ENCODE measurements around the gene KLK14. TPM values are rescaled to one million over a fixed set of nuclear protein-coding genes. Genes with fewer than 3 reads are reported as not detected.

The KLK14 gene
- total RNA-seq, 2 experiments from 2014 or later: 0.22 TPM; not detected in 1

GRCh38 chr19:51102991-51103390 lies 20.3 kb upstream of the KLK14 start:
- no peaks in the 10 kb centered on the region for H3K27me3 Mint-ChIP-seq
- H3K4me1 ChIP-seq (ENCODE audit: insufficient read depth, low read length): peaks cover 31% of the 10 kb centered on the region
- peaks cover 49% of the 10 kb centered on the region for H3K4me1 Mint-ChIP-seq (ENCODE audit: low read depth)
- no peaks in the 10 kb centered on the region for H3K9me3 ChIP-seq (ENCODE audit: control insufficient read depth in 1 of 2, insufficient read depth in 1 of 2, low read length in 2 of 2)
- no peak for ATAC-seq (ENCODE audit: poor library complexity)
- intact Hi-C loops (cut with DNase I, micrococcal nuclease): loop anchor here in 1 of 2 experiments (10.0 kb wide), 2 partner anchors 602 to 1078 kb away; partner anchors contain the start of genes VRK3 and ZNF473
- H3K27me3 ChIP-seq (ENCODE audit: control insufficient read depth in 1 of 2, insufficient read depth in 2 of 2, low read length in 2 of 2): no peaks in the 10 kb centered on the region
- ChIA-PET POLR2A (no interaction called here), CTCF (no interaction called here)
- DNase-seq: no peak
- H3K27ac Mint-ChIP-seq: no peak overlapping the region
- TF ChIP-seq CTCF (IDR thresholded peaks at IDR 0.05): no peak
- H3K4me3 ChIP-seq (ENCODE audit: low read length): no peak overlapping the region
- no peaks in the 10 kb centered on the region for H3K9me3 Mint-ChIP-seq
- H3K36me3 Mint-ChIP-seq (ENCODE audit: low read depth): peaks cover 57% of the 10 kb centered on the region
- H3K27ac ChIP-seq (ENCODE audit: low read depth in 1 of 2, low read length in 2 of 2): no peak overlapping the region
- no peak overlapping the region for H3K4me3 Mint-ChIP-seq
- peaks cover 36% of the 10 kb centered on the region for H3K36me3 ChIP-seq (ENCODE audit: insufficient read depth, low read length)

GRCh38 chr19:51101171-51101865 lies 18.6 kb upstream of the KLK14 start:
- peaks cover 73% of the 10 kb centered on the region for H3K36me3 Mint-ChIP-seq (ENCODE audit: low read depth)
- H3K4me1 Mint-ChIP-seq (ENCODE audit: low read depth): peaks cover 47% of the 10 kb centered on the region

GRCh38 chr19:51100601-51101000 lies 17.9 kb upstream of the KLK14 start:
- no peaks in the 10 kb centered on the region for H3K27me3 Mint-ChIP-seq
- no peak for DNase-seq
- Histone ChIP-seq H3K4me3 (ENCODE audit: low read length) (no peak overlapping the region), H3K27ac (ENCODE audit: low read depth in 1 of 2, low read length in 2 of 2) (no peak overlapping the region), H3K27me3 (ENCODE audit: control insufficient read depth in 1 of 2, insufficient read depth in 2 of 2, low read length in 2 of 2) (no peaks in the 10 kb centered on the region), H3K4me1 (ENCODE audit: insufficient read depth, low read length) (peaks cover 25% of the 10 kb centered on the region), H3K9me3 (ENCODE audit: control insufficient read depth in 1 of 2, insufficient read depth in 1 of 2, low read length in 2 of 2) (no peaks in the 10 kb centered on the region), H3K36me3 (ENCODE audit: insufficient read depth, low read length) (peaks cover 40% of the 10 kb centered on the region)
- H3K4me1 Mint-ChIP-seq (ENCODE audit: low read depth): peaks cover 40% of the 10 kb centered on the region
- peaks cover 66% of the 10 kb centered on the region for H3K36me3 Mint-ChIP-seq (ENCODE audit: low read depth)
- POLR2A ChIA-PET: no interaction called here
- H3K9me3 Mint-ChIP-seq: no peaks in the 10 kb centered on the region
- CTCF ChIA-PET: no interaction called here
- TF ChIP-seq CTCF (IDR thresholded peaks at IDR 0.05): no peak
- H3K27ac Mint-ChIP-seq: no peak overlapping the region
- no peak for ATAC-seq (ENCODE audit: poor library complexity)
- H3K4me3 Mint-ChIP-seq: no peak overlapping the region
- intact Hi-C loops (cut with DNase I, micrococcal nuclease): loop anchor here in 1 of 2 experiments (10.0 kb wide), 2 partner anchors 604 to 1076 kb away; partner anchors contain the start of genes VRK3 and ZNF473

More at GRCh38 chr19:51101171-51101865, 18.6 kb upstream of the KLK14 start:
- Histone ChIP-seq H3K4me3 (ENCODE audit: low read length) (no peak overlapping the region), H3K9me3 (ENCODE audit: control insufficient read depth in 1 of 2, insufficient read depth in 1 of 2, low read length in 2 of 2) (no peaks in the 10 kb centered on the region), H3K4me1 (ENCODE audit: insufficient read depth, low read length) (peaks cover 30% of the 10 kb centered on the region), H3K27ac (ENCODE audit: low read depth in 1 of 2, low read length in 2 of 2) (no peak overlapping the region), H3K27me3 (ENCODE audit: control insufficient read depth in 1 of 2, insufficient read depth in 2 of 2, low read length in 2 of 2) (no peaks in the 10 kb centered on the region), H3K36me3 (ENCODE audit: insufficient read depth, low read length) (peaks cover 40% of the 10 kb centered on the region)
- POLR2A ChIA-PET: no interaction called here
- intact Hi-C loops (cut with DNase I, micrococcal nuclease): loop anchor here in 1 of 2 experiments (10.0 kb wide), 2 partner anchors 603 to 1077 kb away; partner anchors contain the start of genes VRK3 and ZNF473
- Mint-ChIP-seq H3K27ac (no peak overlapping the region), H3K4me3 (no peak overlapping the region), H3K9me3 (no peaks in the 10 kb centered on the region), H3K27me3 (no peaks in the 10 kb centered on the region)
- no peak for DNase-seq
- CTCF ChIA-PET: no interaction called here
- no peak for TF ChIP-seq CTCF (IDR thresholded peaks at IDR 0.05)
- ATAC-seq (ENCODE audit: poor library complexity): no peak

Measured in CD4-positive, alpha-beta T cell (primary cell).